ENCODE results near the gene HES4. TPM values are rescaled to one million over a fixed set of nuclear protein-coding genes. Genes with fewer than 3 reads are reported as not detected.

Gene HES4
- total RNA-seq, 1 experiment from 2014 or later = 27.5 TPM

GRCh38 chr1:960363-961131, 39.4 kb downstream of the HES4 start, which contains the start of gene KLHL17:
TSS of gene KLHL17 (plus strand) at chr1:960584. CDS start at chr1:960694, 110 bp downstream.
- peak; percentile 61 for DNase-seq (ENCODE audit: low spot score)
- in situ Hi-C loops (cut with HindIII; ENCODE audit: low sequenced_read_pairs) = no loop called here

DNA sequence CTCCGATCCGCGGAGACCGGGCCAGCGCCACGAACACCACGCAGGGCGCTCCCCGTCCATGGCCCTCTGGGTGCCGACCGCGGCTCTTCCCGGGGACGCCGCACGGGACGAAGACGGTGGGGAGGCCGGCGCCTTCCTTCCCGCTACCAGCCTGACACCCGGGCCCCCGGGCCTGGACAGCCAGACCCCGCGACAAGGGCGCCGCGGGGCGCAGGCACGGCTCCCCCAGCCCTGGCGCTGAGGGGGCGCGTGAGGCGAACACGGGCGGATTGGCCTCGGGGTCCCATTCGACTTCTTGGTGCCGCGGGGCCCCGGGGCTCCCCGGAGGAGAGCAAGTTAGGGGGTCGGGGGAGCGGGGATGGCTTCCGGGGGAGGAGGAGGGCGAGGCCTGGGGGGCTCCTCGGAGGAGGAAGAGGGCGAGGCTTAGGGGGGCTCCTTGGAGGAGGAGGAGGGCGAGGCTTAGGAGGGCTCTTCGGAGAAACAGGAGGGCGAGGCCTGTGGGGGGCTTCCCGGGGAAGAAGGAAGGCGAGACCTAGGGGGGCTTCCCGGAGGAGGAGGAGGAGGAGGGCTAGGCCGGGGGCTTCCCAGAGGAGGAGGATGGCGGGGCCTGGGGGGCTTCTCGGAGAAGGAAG, 40.0 kb downstream of the HES4 start:
- in situ Hi-C loops (cut with HindIII; ENCODE audit: low sequenced_read_pairs) = no loop called here

GRCh38 chr1:958823-959730, 40.8 kb downstream of the HES4 start, which contains the start of gene NOC2L:
TSS of gene NOC2L (minus strand) at chr1:959256. CDS start at chr1:959240, 16 bp downstream.
- peak; percentile 90 for DNase-seq (ENCODE audit: low spot score)
- in situ Hi-C loops (cut with HindIII; ENCODE audit: low sequenced_read_pairs) = no loop called here

More for the DNA sequence above, 40.0 kb downstream of the HES4 start:
- no peak for DNase-seq (ENCODE audit: low spot score)

DNA sequence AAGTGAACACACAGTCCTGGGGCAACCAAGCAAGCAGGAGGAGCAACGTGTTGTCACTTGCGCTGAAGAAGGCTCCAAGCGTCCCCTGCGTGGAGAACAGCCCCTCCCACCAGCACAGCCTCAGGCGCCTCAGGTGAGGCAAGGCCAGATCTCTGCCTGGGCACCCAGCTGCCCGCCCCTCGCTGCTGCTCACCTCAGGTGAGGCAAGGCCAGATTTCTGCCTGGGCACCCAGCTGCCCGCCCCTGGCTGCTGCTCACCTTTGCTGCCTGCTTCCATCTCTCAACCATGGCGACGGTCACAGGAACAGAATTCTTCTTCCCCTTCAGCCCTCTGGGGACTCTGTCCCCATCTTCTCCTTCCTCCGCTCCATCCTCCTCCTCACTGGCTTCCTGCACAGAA, 43.3 kb downstream of the HES4 start:
- in situ Hi-C loops (cut with HindIII; ENCODE audit: low sequenced_read_pairs) = no loop called here

DNA sequence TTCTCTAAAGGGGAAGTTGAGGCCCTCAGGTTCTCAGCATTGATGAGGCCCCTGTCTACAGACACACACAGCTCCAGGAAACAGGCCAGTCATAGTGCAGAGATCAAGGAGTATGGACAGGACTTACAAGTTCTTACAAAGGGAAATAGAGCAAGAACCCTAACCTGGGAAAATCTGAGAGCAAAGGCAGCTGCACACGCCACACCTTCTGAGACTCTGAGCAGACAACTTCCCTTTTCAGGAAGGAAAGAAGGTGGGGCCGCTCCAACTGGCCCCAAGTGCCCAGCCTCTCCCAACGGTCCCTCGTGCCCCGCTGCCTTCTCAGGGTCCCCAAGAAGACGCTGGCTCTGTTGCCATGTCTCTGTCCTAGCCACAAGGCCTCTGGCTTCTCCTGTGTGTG, 44.4 kb downstream of the HES4 start:
- in situ Hi-C loops (cut with HindIII; ENCODE audit: low sequenced_read_pairs) = no loop called here

More for the DNA sequence above, 43.3 kb downstream of the HES4 start:
- DNase-seq (ENCODE audit: low spot score) = no peak

GRCh38 chr1:954927-955326, 45.0 kb downstream of the HES4 start:
- no peak for DNase-seq (ENCODE audit: low spot score)
- in situ Hi-C loops (cut with HindIII; ENCODE audit: low sequenced_read_pairs) = no loop called here

More for the DNA sequence above, 44.4 kb downstream of the HES4 start:
- no peak for DNase-seq (ENCODE audit: low spot score)

DNA sequence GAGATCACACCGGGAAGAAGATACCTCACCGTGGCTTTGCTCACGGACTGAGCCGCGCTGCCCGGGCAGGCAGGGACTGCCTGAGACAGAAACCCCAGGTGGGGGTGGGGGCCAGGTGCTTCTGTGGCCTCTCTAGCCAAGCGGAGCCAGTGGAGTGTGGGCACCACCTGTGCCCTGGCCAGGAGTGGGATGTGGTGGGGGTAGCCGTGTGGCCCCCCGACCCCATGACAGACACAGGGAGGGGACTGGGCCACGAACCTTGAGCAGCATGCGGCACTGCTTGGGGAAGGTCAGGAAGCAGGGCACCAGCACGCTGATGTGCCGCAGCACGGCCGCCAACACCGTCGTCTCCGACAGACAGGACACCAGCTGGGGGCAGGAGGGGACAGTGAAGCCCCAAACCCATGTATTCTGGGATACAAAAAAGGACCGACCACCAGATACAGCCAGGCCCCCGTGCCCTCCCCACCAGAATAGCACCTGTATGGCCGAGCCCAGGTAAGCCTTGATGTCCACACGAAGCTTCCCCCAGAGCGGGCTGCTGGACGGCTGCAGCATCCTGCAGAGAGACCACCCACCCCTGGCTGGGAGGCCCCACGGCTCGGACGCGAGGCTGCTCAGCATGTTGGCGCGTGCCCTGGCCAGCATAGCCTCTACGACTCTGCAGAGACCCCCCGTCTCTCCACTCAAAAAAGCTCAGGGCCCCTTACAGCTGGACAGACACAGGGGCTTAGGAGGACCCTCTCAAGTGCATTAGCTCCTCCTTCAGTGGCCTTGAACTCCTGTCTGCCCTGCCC, 46.2 kb downstream of the HES4 start:
- no peak for DNase-seq (ENCODE audit: low spot score)
- in situ Hi-C loops (cut with HindIII; ENCODE audit: low sequenced_read_pairs) = no loop called here

DNA sequence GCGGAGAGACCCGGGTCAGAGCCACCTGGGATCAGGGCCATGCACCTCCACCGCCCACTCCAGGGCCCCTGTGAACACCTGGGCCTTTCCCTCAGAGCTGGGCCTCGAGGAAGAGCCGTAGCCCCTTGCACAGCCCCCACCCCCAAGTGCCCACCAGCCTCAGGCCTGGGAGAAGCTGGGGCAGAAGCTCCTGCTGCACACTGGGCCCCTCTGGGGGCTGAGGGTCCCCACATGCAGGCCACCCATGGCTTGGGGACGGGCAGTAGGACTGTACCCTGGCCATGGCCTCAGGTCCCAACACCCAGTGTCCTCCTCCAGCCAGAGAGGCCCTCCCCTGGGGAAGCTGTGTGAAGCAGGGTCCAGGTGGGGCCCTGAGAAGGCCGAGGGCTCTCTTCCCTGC, 47.3 kb downstream of the HES4 start:
- DNase-seq (ENCODE audit: low spot score) = no peak
- in situ Hi-C loops (cut with HindIII; ENCODE audit: low sequenced_read_pairs) = no loop called here

DNA sequence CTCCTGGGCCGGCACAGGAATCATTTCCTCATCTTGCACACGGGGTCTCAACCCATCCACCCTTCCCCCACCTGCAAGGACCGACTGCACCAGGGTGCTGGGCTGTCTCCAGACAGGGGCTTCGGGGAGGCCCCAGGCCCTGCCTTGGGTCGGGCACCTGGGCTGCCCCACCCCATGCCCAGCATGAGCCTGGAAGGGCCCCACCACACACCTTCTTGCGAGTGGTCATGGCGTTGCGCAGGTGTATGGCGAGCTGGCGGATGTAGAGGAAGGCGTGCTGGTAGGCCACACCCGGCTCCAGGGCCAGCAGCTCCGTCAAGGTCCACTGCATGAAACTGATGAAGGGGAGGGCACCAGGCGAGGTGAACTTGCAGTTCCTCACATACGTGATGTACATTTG, 47.7 kb downstream of the HES4 start:
- DNase-seq (ENCODE audit: low spot score) = no peak
- in situ Hi-C loops (cut with HindIII; ENCODE audit: low sequenced_read_pairs) = no loop called here

- peak; percentile 23 for DNase-seq (ENCODE audit: low spot score)
Measured at GRCh38 chr1:951364-951763, 48.5 kb downstream of the HES4 start.

DNA sequence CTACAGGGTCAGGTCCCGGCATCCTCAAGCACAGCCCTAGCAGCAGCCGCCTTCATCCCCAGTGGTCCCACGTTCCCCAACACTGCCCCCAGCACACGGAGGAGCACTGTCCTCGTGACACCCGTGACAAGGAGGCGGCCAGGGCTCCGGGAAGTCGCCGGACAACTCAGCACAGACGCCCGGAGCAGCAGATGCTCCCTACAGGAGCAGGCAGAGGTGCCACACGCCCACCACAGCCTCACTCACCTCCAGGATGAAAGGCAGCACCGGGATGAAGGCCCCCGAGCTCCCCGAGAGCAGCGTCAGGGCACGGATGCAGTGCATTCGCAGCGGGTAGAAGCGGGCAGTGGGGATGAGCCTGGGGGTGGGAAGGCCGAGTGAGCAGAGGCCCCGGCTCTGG, 49.0 kb downstream of the HES4 start:
- in situ Hi-C loops (cut with HindIII; ENCODE audit: low sequenced_read_pairs) = no loop called here

More at GRCh38 chr1:951364-951763, 48.5 kb downstream of the HES4 start:
- in situ Hi-C loops (cut with HindIII; ENCODE audit: low sequenced_read_pairs) = no loop called here

GRCh38 chr1:950268-950667, 49.6 kb downstream of the HES4 start:
- in situ Hi-C loops (cut with HindIII; ENCODE audit: low sequenced_read_pairs) = no loop called here
- no peak for DNase-seq (ENCODE audit: low spot score)

More for the DNA sequence above, 49.0 kb downstream of the HES4 start:
- no peak for DNase-seq (ENCODE audit: low spot score)

Other genes with a start within 250 kb of the HES4 start
- gene SAMD11, start 76.2 kb downstream of the HES4 start, total RNA-seq (2014; rRNA removed; shearing (Covaris generic)) = 398 and 434 TPM in 2 replicates
- 193 and 221 TPM in 2 replicates for gene NOC2L, start 40.8 kb downstream of the HES4 start, total RNA-seq (2014; rRNA removed; shearing (Covaris generic))
- gene KLHL17, start 39.5 kb downstream of the HES4 start, total RNA-seq (2014; rRNA removed; shearing (Covaris generic)) = 23.3 and 25.4 TPM in 2 replicates
- gene PLEKHN1, start 33.6 kb downstream of the HES4 start, total RNA-seq (2014; rRNA removed; shearing (Covaris generic)) = 4.3 and 5.5 TPM in 2 replicates
- gene PERM1, start 18.0 kb downstream of the HES4 start, total RNA-seq (2014; rRNA removed; shearing (Covaris generic)) = 0.17 TPM in 1 of 2 replicates, not detected in the other
- 213 and 304 TPM in 2 replicates for gene ISG15, start 13.4 kb upstream of the HES4 start, total RNA-seq (2014; rRNA removed; shearing (Covaris generic))
- gene AGRN, start 20.0 kb upstream of the HES4 start, total RNA-seq (2014; rRNA removed; shearing (Covaris generic)) = 103 and 106 TPM in 2 replicates
- 3.5 and 4.3 TPM in 2 replicates for gene RNF223, start 74.2 kb upstream of the HES4 start, total RNA-seq (2014; rRNA removed; shearing (Covaris generic))
- gene C1orf159, start 116.0 kb upstream of the HES4 start, total RNA-seq (2014; rRNA removed; shearing (Covaris generic)) = 11.9 and 17.1 TPM in 2 replicates
- not detected in 2 replicates for gene TTLL10, start 173.8 kb upstream of the HES4 start, total RNA-seq (2014; rRNA removed; shearing (Covaris generic))
- gene TNFRSF18, start 206.5 kb upstream of the HES4 start, total RNA-seq (2014; rRNA removed; shearing (Covaris generic)) = 1.2 TPM in 1 of 2 replicates, not detected in the other
- not detected in 2 replicates for gene TNFRSF4, start 214.1 kb upstream of the HES4 start, total RNA-seq (2014; rRNA removed; shearing (Covaris generic))
- 92.4 and 99.1 TPM in 2 replicates for gene SDF4, start 231.9 kb upstream of the HES4 start, total RNA-seq (2014; rRNA removed; shearing (Covaris generic))
- 38.4 and 44.3 TPM in 2 replicates for gene B3GALT6, start 232.1 kb upstream of the HES4 start, total RNA-seq (2014; rRNA removed; shearing (Covaris generic))
- gene C1QTNF12, start 246.6 kb upstream of the HES4 start, total RNA-seq (2014; rRNA removed; shearing (Covaris generic)) = 5.1 and 13.3 TPM in 2 replicates